ENCODE measurements around the gene CYP39A1. TPM values are rescaled to one million over a fixed set of nuclear protein-coding genes. Genes with fewer than 3 reads are reported as not detected.

CYP39A1 gene
- total RNA-seq, 2 donors from 2014 or later, result not detected

DNA sequence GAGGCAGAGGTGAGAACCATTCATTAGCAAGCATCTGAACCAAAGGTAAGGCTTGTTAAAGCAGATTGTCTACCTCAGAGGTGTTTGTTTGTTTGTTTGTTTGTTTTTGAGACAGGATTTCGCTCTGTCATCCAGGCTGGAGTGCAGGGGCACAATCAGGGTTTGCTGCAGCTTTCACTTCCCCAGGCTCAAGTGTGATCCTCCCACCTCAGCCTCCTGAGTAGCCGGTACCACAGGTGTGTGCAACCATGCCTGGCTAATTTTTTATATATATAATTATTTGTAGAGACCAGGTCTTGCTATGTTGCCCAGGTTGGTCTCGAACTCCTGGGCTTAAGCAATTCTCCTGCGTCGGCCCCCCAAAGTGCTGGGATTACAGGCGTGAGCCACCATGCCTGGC lies 17.2 kb downstream of the CYP39A1 start:
- H3K27me3 Mint-ChIP-seq, result peaks cover 7 to 38% of the 10 kb centered on the region in 2 donors
- H3K36me3 Mint-ChIP-seq, result no peaks in the 10 kb centered on the region
- no peak for ATAC-seq

DNA sequence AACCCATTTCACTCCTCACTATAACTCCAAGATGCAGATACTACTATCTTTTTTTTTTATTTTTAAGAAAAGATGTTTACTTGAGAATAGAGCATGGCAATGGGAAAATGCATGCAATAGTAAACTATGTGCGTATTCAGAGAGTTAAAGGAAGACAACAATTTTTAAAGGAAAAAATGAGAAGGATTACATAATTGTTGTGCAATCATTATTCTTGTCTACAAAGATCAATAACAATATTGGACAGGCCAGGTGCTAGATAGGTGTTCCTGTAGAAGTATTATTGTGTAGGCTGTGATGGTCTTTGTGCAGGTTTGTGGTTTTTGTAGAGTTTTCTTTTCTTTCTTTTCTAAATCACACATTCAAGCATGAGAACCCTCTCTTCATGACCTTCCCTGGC lies 20.6 kb downstream of the CYP39A1 start:
- Mint-ChIP-seq H3K36me3 (no peaks in the 10 kb centered on the region), H3K4me1 (ENCODE audit: low read depth in 2 of 2) (no peaks in the 10 kb centered on the region), H3K27me3 (peaks cover 4 to 23% of the 10 kb centered on the region in 2 donors), H3K9me3 (no peaks in the 10 kb centered on the region), H3K27ac (no peak overlapping the region), H3K4me3 (no peak overlapping the region)
- DNase-seq (ENCODE audit: low spot score) (no peak), ATAC-seq (no peak)

More for the DNA sequence above, 17.2 kb downstream of the CYP39A1 start:
- Mint-ChIP-seq H3K4me1 (ENCODE audit: low read depth in 2 of 2) (no peaks in the 10 kb centered on the region), H3K27ac (no peak overlapping the region), H3K4me3 (no peak overlapping the region), H3K9me3 (no peaks in the 10 kb centered on the region)
- DNase-seq (ENCODE audit: low spot score), result no peak

DNA sequence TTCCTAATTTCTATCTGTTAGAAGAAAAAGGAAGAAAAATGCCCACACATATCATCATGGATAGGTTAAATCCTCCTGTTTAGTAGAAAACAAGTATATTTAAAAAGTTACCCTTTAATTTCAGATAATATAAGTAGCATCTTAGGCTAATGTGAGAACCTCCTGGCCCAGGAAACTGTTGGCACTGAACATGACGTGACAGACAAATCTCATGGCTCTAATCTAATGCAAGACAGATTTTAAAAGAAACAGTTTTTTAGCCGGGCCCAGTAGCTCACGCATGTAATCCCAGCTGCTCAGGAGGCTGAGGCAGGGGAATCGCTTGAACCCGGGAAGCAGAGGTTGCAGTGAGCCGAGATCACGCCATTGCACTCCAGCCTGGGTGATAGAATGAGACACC lies 22.9 kb downstream of the CYP39A1 start:
- H3K27me3 Mint-ChIP-seq, result peaks cover 4 to 18% of the 10 kb centered on the region in 2 donors
- H3K4me1 Mint-ChIP-seq (ENCODE audit: low read depth in 2 of 2), result peaks cover 0 to 6% of the 10 kb centered on the region in 2 donors
- no peak for DNase-seq (ENCODE audit: low spot score)
- H3K4me3 Mint-ChIP-seq, result no peak overlapping the region
- no peak for ATAC-seq
- H3K9me3 Mint-ChIP-seq, result no peaks in the 10 kb centered on the region
- H3K36me3 Mint-ChIP-seq, result no peaks in the 10 kb centered on the region
- no peak overlapping the region for H3K27ac Mint-ChIP-seq

DNA sequence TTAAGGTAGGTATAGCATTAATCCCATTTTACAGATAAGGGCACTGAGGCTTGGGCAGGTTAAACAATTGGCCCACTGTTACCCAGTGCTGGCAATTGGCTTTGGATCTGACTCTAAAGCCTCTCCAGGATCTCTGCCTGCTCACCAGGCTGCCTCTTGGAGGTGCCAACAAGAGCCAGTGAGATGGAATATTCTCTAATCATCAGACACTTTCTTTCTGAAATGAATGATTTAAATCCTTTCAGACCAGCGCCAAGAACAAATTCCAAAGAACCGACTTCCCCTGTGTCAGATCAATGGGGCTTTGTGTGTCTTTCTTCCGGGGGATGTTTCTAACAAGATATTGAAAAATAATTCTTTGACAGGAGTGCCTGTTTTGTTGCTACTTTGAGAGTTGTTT lies 23.6 kb downstream of the CYP39A1 start:
- Mint-ChIP-seq H3K27me3 (peaks cover 4 to 22% of the 10 kb centered on the region in 2 donors), H3K9me3 (no peaks in the 10 kb centered on the region), H3K27ac (no peak overlapping the region), H3K36me3 (no peaks in the 10 kb centered on the region), H3K4me3 (no peak overlapping the region), H3K4me1 (ENCODE audit: low read depth in 2 of 2) (peaks cover 0 to 6% of the 10 kb centered on the region in 2 donors)
- DNase-seq (ENCODE audit: low spot score) (no peak), ATAC-seq (no peak)

DNA sequence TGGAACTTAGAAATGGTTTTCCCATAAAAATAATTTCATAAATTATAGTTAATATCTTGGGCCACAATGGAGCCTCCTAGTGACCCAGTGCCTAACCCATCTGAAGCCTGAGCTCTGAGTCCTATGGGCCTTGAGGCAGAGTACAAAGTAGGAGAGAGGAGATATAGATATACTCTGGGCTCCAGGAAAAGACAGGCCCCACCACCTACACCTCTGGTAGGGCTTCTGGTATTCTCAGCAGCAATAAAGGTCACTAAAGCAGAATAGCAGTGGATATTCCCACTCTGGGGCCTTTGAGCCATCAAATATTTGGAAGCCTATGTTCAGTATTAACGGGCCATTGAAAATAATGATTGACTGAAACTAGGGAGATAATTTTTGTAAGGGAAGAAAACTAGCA lies 24.1 kb downstream of the CYP39A1 start:
- peaks cover 0 to 6% of the 10 kb centered on the region in 2 donors for H3K4me1 Mint-ChIP-seq (ENCODE audit: low read depth in 2 of 2)
- H3K9me3 Mint-ChIP-seq, result no peaks in the 10 kb centered on the region
- no peak overlapping the region for H3K27ac Mint-ChIP-seq
- no peaks in the 10 kb centered on the region for H3K36me3 Mint-ChIP-seq
- no peak overlapping the region for H3K4me3 Mint-ChIP-seq
- DNase-seq (ENCODE audit: low spot score) (no peak), ATAC-seq (no peak)
- peaks cover 7 to 27% of the 10 kb centered on the region in 2 donors for H3K27me3 Mint-ChIP-seq

DNA sequence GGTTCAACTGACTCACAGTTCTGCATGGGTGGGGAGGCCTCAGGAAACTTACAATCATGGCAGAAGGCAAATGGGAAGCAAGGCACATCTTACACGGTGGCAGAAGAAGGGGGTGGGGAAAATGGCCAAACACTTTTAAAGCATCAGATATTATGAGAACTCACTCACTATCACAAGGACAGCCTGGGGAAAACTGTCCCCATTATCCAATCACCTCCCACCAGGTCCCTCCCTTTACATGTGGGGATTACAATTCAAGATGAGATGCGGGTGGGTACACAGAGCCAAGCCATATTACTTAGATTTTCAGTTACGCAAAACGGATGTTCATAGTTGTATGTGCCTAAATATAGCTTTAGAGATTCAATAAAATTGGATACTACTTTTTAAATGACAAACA lies 25.6 kb downstream of the CYP39A1 start:
- no peak for DNase-seq (ENCODE audit: low spot score)
- Mint-ChIP-seq H3K27ac (no peak overlapping the region), H3K27me3 (peaks cover 14 to 38% of the 10 kb centered on the region in 2 donors), H3K4me3 (no peak overlapping the region), H3K36me3 (no peaks in the 10 kb centered on the region), H3K4me1 (ENCODE audit: low read depth in 2 of 2) (peaks cover 0 to 6% of the 10 kb centered on the region in 2 donors), H3K9me3 (no peaks in the 10 kb centered on the region)
- ATAC-seq, result no peak

- Mint-ChIP-seq H3K9me3 (no peaks in the 10 kb centered on the region), H3K36me3 (no peaks in the 10 kb centered on the region), H3K4me3 (no peak overlapping the region), H3K27ac (no peak overlapping the region), H3K4me1 (ENCODE audit: low read depth in 2 of 2) (peaks cover 0 to 6% of the 10 kb centered on the region in 2 donors), H3K27me3 (peaks cover 12 to 34% of the 10 kb centered on the region in 2 donors)
- ATAC-seq (peak in 1 of 2 donors; percentile 41), DNase-seq (ENCODE audit: low spot score) (no peak)
Measured at GRCh38 chr6:46626228-46626909, 26.2 kb downstream of the CYP39A1 start.

GRCh38 chr6:46618726-46619125 lies 33.9 kb downstream of the CYP39A1 start:
- Mint-ChIP-seq H3K4me1 (ENCODE audit: low read depth in 2 of 2) (no peaks in the 10 kb centered on the region), H3K27ac (no peak overlapping the region), H3K9me3 (no peaks in the 10 kb centered on the region), H3K27me3 (peaks cover 23 to 51% of the 10 kb centered on the region in 2 donors), H3K4me3 (no peak overlapping the region), H3K36me3 (no peaks in the 10 kb centered on the region)
- no peak for ATAC-seq
- no peak for DNase-seq (ENCODE audit: low spot score)

- no peaks in the 10 kb centered on the region for H3K4me1 Mint-ChIP-seq (ENCODE audit: low read depth in 2 of 2)
- no peaks in the 10 kb centered on the region for H3K36me3 Mint-ChIP-seq
- H3K27ac Mint-ChIP-seq, result no peak overlapping the region
- DNase-seq (ENCODE audit: low spot score), result no peak
- peaks cover 12 to 53% of the 10 kb centered on the region in 2 donors for H3K27me3 Mint-ChIP-seq
- no peak for ATAC-seq
- H3K9me3 Mint-ChIP-seq, result no peaks in the 10 kb centered on the region
- H3K4me3 Mint-ChIP-seq, result no peak overlapping the region
Measured at GRCh38 chr6:46612645-46613044, 40.0 kb downstream of the CYP39A1 start.

DNA sequence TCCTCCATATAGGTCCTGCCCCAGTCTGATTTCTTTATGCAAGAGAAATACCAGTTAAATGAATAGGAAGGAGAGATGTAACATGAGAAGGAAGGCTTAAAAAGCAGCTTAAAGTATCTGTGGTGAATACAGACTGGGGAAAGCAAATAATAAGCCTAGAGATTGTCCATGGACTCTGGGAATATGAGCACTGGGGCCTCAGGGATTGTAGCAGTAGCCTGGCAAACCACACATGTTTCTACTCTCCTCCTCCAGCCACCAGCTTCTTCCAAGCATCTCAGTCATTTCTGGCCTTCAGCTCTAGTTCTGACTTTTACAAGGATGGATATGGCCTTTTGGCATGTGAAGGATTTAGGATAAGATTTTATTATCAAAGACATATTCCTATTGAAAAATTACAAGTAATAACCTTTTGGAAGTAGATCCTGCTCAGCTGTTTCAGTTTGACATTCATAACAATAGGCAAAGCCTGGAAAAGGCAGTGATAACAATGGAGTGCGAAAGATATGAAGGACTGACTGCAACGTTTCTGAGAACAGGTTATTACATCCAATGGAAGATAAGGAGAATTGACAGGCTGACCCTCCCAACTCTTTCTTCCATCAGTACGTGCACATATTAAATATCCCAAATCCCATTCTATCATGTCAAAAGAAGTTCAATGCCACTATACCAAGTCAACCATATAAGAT lies 41.6 kb downstream of the CYP39A1 start:
- Mint-ChIP-seq H3K4me3 (no peak overlapping the region), H3K4me1 (ENCODE audit: low read depth in 2 of 2) (no peaks in the 10 kb centered on the region), H3K36me3 (no peaks in the 10 kb centered on the region), H3K9me3 (no peaks in the 10 kb centered on the region), H3K27ac (no peak overlapping the region), H3K27me3 (peaks cover 8 to 43% of the 10 kb centered on the region in 2 donors)
- DNase-seq (ENCODE audit: low spot score), result no peak
- no peak for ATAC-seq

- Mint-ChIP-seq H3K36me3 (no peaks in the 10 kb centered on the region), H3K27ac (no peak overlapping the region), H3K9me3 (no peaks in the 10 kb centered on the region), H3K27me3 (peaks cover 12 to 31% of the 10 kb centered on the region in 2 donors), H3K4me1 (ENCODE audit: low read depth in 2 of 2) (no peaks in the 10 kb centered on the region), H3K4me3 (no peak overlapping the region)
- DNase-seq (ENCODE audit: low spot score) (no peak), ATAC-seq (no peak)
Measured at GRCh38 chr6:46606338-46606737, 46.3 kb downstream of the CYP39A1 start.

GRCh38 chr6:46605091-46605797 lies 47.4 kb downstream of the CYP39A1 start:
- no peak overlapping the region for H3K4me3 Mint-ChIP-seq
- H3K4me1 Mint-ChIP-seq (ENCODE audit: low read depth in 2 of 2), result no peaks in the 10 kb centered on the region
- peaks cover 15 to 35% of the 10 kb centered on the region in 2 donors for H3K27me3 Mint-ChIP-seq
- no peak for ATAC-seq
- no peaks in the 10 kb centered on the region for H3K9me3 Mint-ChIP-seq
- H3K36me3 Mint-ChIP-seq, result no peaks in the 10 kb centered on the region
- no peak for DNase-seq (ENCODE audit: low spot score)
- no peak overlapping the region for H3K27ac Mint-ChIP-seq

- ATAC-seq, result no peak
- Mint-ChIP-seq H3K27me3 (peaks cover 20 to 48% of the 10 kb centered on the region in 2 donors), H3K4me3 (no peak overlapping the region), H3K36me3 (peaks cover 7% of the 10 kb centered on the region), H3K4me1 (ENCODE audit: low read depth in 2 of 2) (no peaks in the 10 kb centered on the region), H3K27ac (no peak overlapping the region), H3K9me3 (no peaks in the 10 kb centered on the region)
- DNase-seq (ENCODE audit: low spot score), result no peak
Measured at GRCh38 chr6:46598215-46598614, 54.4 kb downstream of the CYP39A1 start.

- Mint-ChIP-seq H3K36me3 (peaks cover 7% of the 10 kb centered on the region), H3K4me1 (ENCODE audit: low read depth in 2 of 2) (no peaks in the 10 kb centered on the region), H3K4me3 (no peak overlapping the region), H3K9me3 (no peaks in the 10 kb centered on the region), H3K27ac (no peak overlapping the region), H3K27me3 (peaks cover 14 to 43% of the 10 kb centered on the region in 2 donors)
- no peak for ATAC-seq
- no peak for DNase-seq (ENCODE audit: low spot score)
Measured at GRCh38 chr6:46592740-46593139, 59.9 kb downstream of the CYP39A1 start.

All from natural killer cell treated with Interleukin-12 subunit alpha and Interleukin-12 subunit beta and Interleukin-15 and Interleukin-18, amount 100 ng/mL, for 72 hours (primary cell).